Gastrocnemius medialis (tissue), 4 donors: ENCODE measurements around the gene LRMDA.

Experiments
- CTCF ChIP-seq, 5 experiments: fragments of 450-650 bp in 3 of 5; fragments of 200-600 bp in 2 of 5; sonication (generic) in 2 of 5; IDR thresholded peaks in 4 of 5; conservative IDR thresholded peaks in 1 of 5; 1 replicate in 4 of 5; 2 replicates in 1 of 5; pipeline ENCODE4 v1.5.1; 2016 to 2019; ENCODE audit warnings: antibody characterized with exemption in 5 of 5, mild to moderate bottlenecking in 3 of 5, moderate library complexity in 3 of 5
- POLR2A ChIP-seq, 2 donors: fragments of 450-650 bp; IDR thresholded peaks; one replicate each; pipeline ENCODE4 v1.6.1; 2017; ENCODE audit warnings: antibody characterized with exemption in 2 of 2, mild to moderate bottlenecking in 2 of 2, moderate library complexity in 2 of 2

GRCh38 chr10:75448166-75448565, 16.7 kb downstream of the LRMDA start:
- TF ChIP-seq CTCF (IDR thresholded peaks at IDR 0.05 in 4 of 5, conservative IDR thresholded peaks at IDR 0.05 in 1 of 5) (no peak), POLR2A (IDR thresholded peaks at IDR 0.05) (no peak)
